Immature natural killer cell (primary cell): Measurements from ENCODE around the gene GFOD1. TPM values are rescaled to one million over a fixed set of nuclear protein-coding genes. Genes with fewer than 3 reads are reported as not detected.
A peak's percentile ranks its signal among the peaks of the same experiment; 100 is the strongest.

ENCODE experiments used
- DNase-seq, 3 donors: peaks; one replicate each; pipeline ENCODE4 v3.0.0; 2022; ENCODE audit warnings: mixed read lengths in 1 of 3
- H3K27ac Mint-ChIP-seq, 6 donors: one replicate each; pipeline ENCODE4 v1.8.0; 2020; ENCODE audit warnings: mixed read lengths in 6 of 6, mild to moderate bottlenecking in 5 of 6, inconsistent platforms in 4 of 6, moderate library complexity in 3 of 6
- H3K27me3 Mint-ChIP-seq, 3 donors: one replicate each; pipeline ENCODE4 v1.8.0; 2020 to 2021; ENCODE audit warnings: low read depth in 3 of 3, mild to moderate bottlenecking in 3 of 3, mixed read lengths in 3 of 3, moderate library complexity in 3 of 3, inconsistent platforms in 1 of 3
- H3K36me3 Mint-ChIP-seq, 3 donors: one replicate each; pipeline ENCODE4 v1.8.0; 2020; ENCODE audit warnings: mixed read lengths in 3 of 3, inconsistent platforms in 2 of 3, mild to moderate bottlenecking in 2 of 3
- H3K4me1 Mint-ChIP-seq, 2 donors: one replicate each; pipeline ENCODE4 v1.8.0; 2020; ENCODE audit warnings: inconsistent platforms in 2 of 2, mild to moderate bottlenecking in 2 of 2, mixed read lengths in 2 of 2, moderate library complexity in 1 of 2
- H3K4me3 Mint-ChIP-seq, 5 donors: one replicate each; pipeline ENCODE4 v1.8.0; 2020; ENCODE audit warnings: mild to moderate bottlenecking in 5 of 5, mixed read lengths in 5 of 5, inconsistent platforms in 3 of 5, moderate library complexity in 3 of 5
- H3K9me3 Mint-ChIP-seq, 6 donors: one replicate each; pipeline ENCODE4 v1.8.0; 2020; ENCODE audit warnings: mild to moderate bottlenecking in 6 of 6, mixed read lengths in 6 of 6, inconsistent platforms in 4 of 6, moderate library complexity in 3 of 6
- polyA plus RNA-seq, 3 donors: library from polyadenylated mRNA; unstranded; fragments of 300-500 nt; fragmentation: Illumina TruSeq; gene quantifications; one replicate each; pipeline ENCODE4 v1.2.3, GENCODE V29; 2021

GFOD1 gene, protein sequence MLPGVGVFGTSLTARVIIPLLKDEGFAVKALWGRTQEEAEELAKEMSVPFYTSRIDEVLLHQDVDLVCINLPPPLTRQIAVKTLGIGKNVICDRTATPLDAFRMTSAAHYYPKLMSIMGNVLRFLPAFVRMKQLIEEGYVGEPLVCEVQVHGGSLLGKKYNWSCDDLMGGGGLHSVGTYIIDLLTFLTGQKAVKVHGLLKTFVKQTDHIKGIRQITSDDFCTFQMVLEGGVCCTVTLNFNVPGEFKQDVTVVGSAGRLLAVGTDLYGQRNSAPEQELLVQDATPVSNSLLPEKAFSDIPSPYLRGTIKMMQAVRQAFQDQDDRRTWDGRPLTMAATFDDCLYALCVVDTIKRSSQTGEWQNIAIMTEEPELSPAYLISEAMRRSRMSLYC
- 10 to 100 TPM; 22.5 to 68.8 (median 49.3) TPM for polyA plus RNA-seq

DNA sequence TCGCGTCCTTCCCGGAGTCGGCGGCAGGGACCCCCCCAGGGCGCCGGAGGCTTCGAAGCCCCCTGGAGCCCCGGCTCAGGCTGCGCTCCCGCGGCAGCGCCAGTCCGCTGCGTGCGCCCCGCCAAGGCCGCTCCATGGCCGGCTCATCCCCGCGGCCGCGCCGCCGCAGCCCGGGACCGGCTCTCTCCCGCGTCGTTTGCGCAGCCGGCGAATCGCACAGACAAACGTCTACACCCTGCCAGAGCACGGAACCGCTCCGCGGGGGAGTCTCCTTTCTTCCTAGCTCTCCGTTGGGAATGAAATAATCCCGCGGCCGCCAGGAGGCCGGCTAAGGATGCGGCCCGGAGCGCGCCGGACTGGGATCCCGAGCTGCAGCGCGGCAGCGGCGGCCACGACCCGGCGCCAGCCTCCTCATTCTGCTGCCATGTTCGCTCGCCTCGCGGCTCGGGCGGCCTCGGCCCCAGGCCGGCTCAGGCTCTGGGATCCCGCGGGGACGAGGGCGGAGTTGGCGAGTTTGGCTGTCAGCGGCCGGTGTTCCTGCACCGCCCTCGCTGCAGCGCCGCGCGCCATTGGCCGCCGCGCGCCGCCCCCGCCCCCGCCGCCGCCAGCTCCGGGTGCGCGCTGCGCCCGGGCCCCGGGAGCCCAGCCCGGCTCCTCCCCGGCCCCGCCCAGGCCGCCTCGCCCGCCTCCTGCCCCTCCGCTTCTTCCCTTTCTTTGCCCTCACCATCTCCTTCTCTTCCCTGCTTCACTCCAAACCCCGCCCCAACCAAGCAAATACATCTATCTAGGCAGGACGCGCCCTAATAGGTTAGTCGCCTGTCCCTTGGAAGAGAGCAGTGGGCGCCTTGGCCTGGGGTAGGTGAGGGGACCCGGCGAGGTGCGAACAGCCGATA is at the start of gene GFOD1:
Gene GFOD1, minus strand, starts transcription at position 479 of the 893 bp plus-strand sequence. CDS start 710 bp downstream, outside the sequence.
- Mint-ChIP-seq H3K27ac (peak within 1 kb of the TSS; percentile 82 to 97 (median 90)), H3K27me3 (peaks cover 2 to 15% (median 5%) of the 10 kb centered on the region in 3 donors), H3K4me1 (peaks cover 42 to 46% of the 10 kb centered on the region in 2 donors), H3K4me3 (peak within 1 kb of the TSS; percentile 96 to 100 (median 98)), H3K36me3 (peaks cover 0 to 3% (median 0%) of the 10 kb centered on the region in 3 donors), H3K9me3 (no peaks in the 10 kb centered on the region)
- DNase-seq = peak; percentile 78 to 81 (median 80)

GRCh38 chr6:13536796-13537526 is 49.6 kb upstream of the GFOD1 start:
- Mint-ChIP-seq H3K4me1 (peaks cover 0 to 8% of the 10 kb centered on the region in 2 donors), H3K9me3 (no peaks in the 10 kb centered on the region), H3K27ac (no peak overlapping the region), H3K36me3 (no peaks in the 10 kb centered on the region), H3K27me3 (peaks cover 0 to 4% (median 0%) of the 10 kb centered on the region in 3 donors), H3K4me3 (no peak overlapping the region)
- no peak for DNase-seq

- DNase-seq = no peak
- Mint-ChIP-seq H3K4me1 (peaks cover 0 to 8% of the 10 kb centered on the region in 2 donors), H3K4me3 (no peak overlapping the region), H3K27me3 (peaks cover 0 to 4% (median 0%) of the 10 kb centered on the region in 3 donors), H3K36me3 (no peaks in the 10 kb centered on the region), H3K9me3 (no peaks in the 10 kb centered on the region), H3K27ac (no peak overlapping the region)
Measured at GRCh38 chr6:13535306-13535705, 47.9 kb upstream of the GFOD1 start.

GRCh38 chr6:13534536-13534935 is 47.1 kb upstream of the GFOD1 start:
- Mint-ChIP-seq H3K27me3 (peaks cover 0 to 4% (median 0%) of the 10 kb centered on the region in 3 donors), H3K4me3 (no peak overlapping the region), H3K4me1 (peaks cover 0 to 8% of the 10 kb centered on the region in 2 donors), H3K27ac (no peak overlapping the region), H3K9me3 (no peaks in the 10 kb centered on the region), H3K36me3 (no peaks in the 10 kb centered on the region)
- DNase-seq = no peak

DNA sequence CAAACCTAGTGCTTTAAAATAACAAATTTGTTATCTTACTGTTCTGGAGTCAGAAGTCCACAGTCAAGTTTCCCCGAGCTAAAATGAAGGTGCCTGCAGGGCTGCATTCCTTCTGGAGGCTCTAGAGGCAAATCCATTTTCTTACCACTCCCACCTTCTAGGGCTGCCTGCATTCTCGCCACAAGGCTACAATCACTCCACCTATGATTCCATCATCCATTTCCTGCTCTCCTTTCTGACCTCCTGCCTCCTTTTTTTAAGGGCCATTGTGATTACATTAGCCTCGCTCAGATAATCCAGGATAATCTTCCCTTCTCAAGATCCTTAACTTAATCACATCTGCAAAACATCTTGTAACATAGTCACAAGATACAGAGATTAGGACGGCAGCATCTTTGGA is 44.6 kb upstream of the GFOD1 start:
- Mint-ChIP-seq H3K9me3 (no peaks in the 10 kb centered on the region), H3K27me3 (peaks cover 0 to 5% (median 2%) of the 10 kb centered on the region in 3 donors), H3K27ac (no peak overlapping the region), H3K4me3 (no peak overlapping the region), H3K4me1 (peaks cover 9 to 15% of the 10 kb centered on the region in 2 donors), H3K36me3 (no peaks in the 10 kb centered on the region)
- no peak for DNase-seq

- H3K27ac Mint-ChIP-seq = peak overlapping the region in 2 of 6 donors; percentile 52 to 63
- H3K9me3 Mint-ChIP-seq = no peaks in the 10 kb centered on the region
- no peak overlapping the region for H3K4me3 Mint-ChIP-seq
- peaks cover 17 to 24% of the 10 kb centered on the region in 2 donors for H3K4me1 Mint-ChIP-seq
- peaks cover 2 to 8% (median 4%) of the 10 kb centered on the region in 3 donors for H3K27me3 Mint-ChIP-seq
- H3K36me3 Mint-ChIP-seq = no peaks in the 10 kb centered on the region
- DNase-seq = no peak
Measured at GRCh38 chr6:13528777-13529343, 41.5 kb upstream of the GFOD1 start.

- Mint-ChIP-seq H3K36me3 (no peaks in the 10 kb centered on the region), H3K27ac (peak overlapping the region in 1 of 6 donors; percentile 10), H3K27me3 (peaks cover 2 to 7% (median 4%) of the 10 kb centered on the region in 3 donors), H3K9me3 (no peaks in the 10 kb centered on the region), H3K4me1 (peaks cover 17 to 24% of the 10 kb centered on the region in 2 donors), H3K4me3 (no peak overlapping the region)
- no peak for DNase-seq
Measured at GRCh38 chr6:13528232-13528631, 40.8 kb upstream of the GFOD1 start.

DNA sequence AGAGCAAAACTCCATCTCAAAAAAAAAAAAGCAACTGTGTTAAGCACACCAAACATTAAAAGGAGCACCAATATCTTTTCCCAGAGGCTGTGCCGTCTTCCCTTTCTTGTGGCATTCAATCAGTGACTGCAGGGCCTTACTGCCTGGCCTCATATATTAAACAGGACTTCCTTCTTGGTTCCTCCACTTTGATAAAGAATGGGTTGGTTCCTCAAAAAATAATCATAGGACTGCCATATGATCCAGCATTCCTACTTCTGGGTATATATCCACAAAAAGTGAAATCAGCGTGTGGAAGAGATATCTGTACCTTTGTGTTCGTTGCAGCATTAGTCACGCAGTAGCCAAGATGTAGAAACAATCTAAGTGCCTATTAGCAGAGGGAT is 40.3 kb upstream of the GFOD1 start:
- peak overlapping the region; percentile 27 to 71 (median 59) for H3K4me3 Mint-ChIP-seq
- H3K9me3 Mint-ChIP-seq = no peaks in the 10 kb centered on the region
- DNase-seq = no peak
- H3K27me3 Mint-ChIP-seq = peaks cover 2 to 4% (median 4%) of the 10 kb centered on the region in 3 donors
- peak overlapping the region in 5 of 6 donors; percentile 10 to 74 (median 42) for H3K27ac Mint-ChIP-seq
- peaks cover 17 to 24% of the 10 kb centered on the region in 2 donors for H3K4me1 Mint-ChIP-seq
- H3K36me3 Mint-ChIP-seq = no peaks in the 10 kb centered on the region

GRCh38 chr6:13526727-13527670 is 39.6 kb upstream of the GFOD1 start:
- H3K4me3 Mint-ChIP-seq = peak overlapping the region; percentile 58 to 71 (median 60)
- no peaks in the 10 kb centered on the region for H3K9me3 Mint-ChIP-seq
- H3K27ac Mint-ChIP-seq = peak overlapping the region; percentile 10 to 82 (median 52)
- H3K36me3 Mint-ChIP-seq = no peaks in the 10 kb centered on the region
- DNase-seq = peak; percentile 36 to 40 (median 36)
- H3K27me3 Mint-ChIP-seq = peaks cover 2 to 4% (median 4%) of the 10 kb centered on the region in 3 donors
- H3K4me1 Mint-ChIP-seq = peaks cover 17 to 24% of the 10 kb centered on the region in 2 donors

GRCh38 chr6:13526357-13526726 is 38.9 kb upstream of the GFOD1 start:
- Mint-ChIP-seq H3K27ac (peak overlapping the region in 4 of 6 donors; percentile 10 to 82 (median 68)), H3K27me3 (peaks cover 2 to 4% (median 4%) of the 10 kb centered on the region in 3 donors)
- DNase-seq = no peak

GRCh38 chr6:13524801-13525508 is 37.6 kb upstream of the GFOD1 start:
- H3K36me3 Mint-ChIP-seq = no peaks in the 10 kb centered on the region
- H3K27ac Mint-ChIP-seq = peak overlapping the region in 3 of 6 donors; percentile 21 to 60 (median 55)
- peaks cover 2 to 7% (median 4%) of the 10 kb centered on the region in 3 donors for H3K27me3 Mint-ChIP-seq
- H3K4me3 Mint-ChIP-seq = no peak overlapping the region
- H3K4me1 Mint-ChIP-seq = peaks cover 17 to 24% of the 10 kb centered on the region in 2 donors
- no peak for DNase-seq
- H3K9me3 Mint-ChIP-seq = no peaks in the 10 kb centered on the region

More at GRCh38 chr6:13526357-13526726, 38.9 kb upstream of the GFOD1 start:
- H3K9me3 Mint-ChIP-seq = no peaks in the 10 kb centered on the region
- H3K36me3 Mint-ChIP-seq = no peaks in the 10 kb centered on the region
- peak overlapping the region in 4 of 5 donors; percentile 59 to 71 (median 64) for H3K4me3 Mint-ChIP-seq
- H3K4me1 Mint-ChIP-seq = peaks cover 17 to 24% of the 10 kb centered on the region in 2 donors
